HepG2 (cell line): ENCODE data around the gene PLEKHG4B. TPM values are rescaled to one million over a fixed set of nuclear protein-coding genes. Genes with fewer than 3 reads are reported as not detected.

ENCODE experiments used
- ATAC-seq: fragments of 200-7000 bp; cut with Tn5 transposase; 3 replicates; pipeline ENCODE4 v1.9.1; 2020; ENCODE audit warnings: mild to moderate bottlenecking, moderate library complexity
- BruUV-seq: library from RNA; stranded (reverse); fragments of 400-500 nt; replicated peaks from 2 replicates; lab custom pipeline; 2021; lab: Mats Ljungman, UMichigan
- CTCF ChIA-PET: fragments of 300-600 bp; formaldehyde crosslinking; extraction: SDS; loops from one replicate; lab custom pipeline; 2021; ENCODE audit warnings: low total read pairs, inconsistent platforms, low intra/inter-chr PET ratio; lab: Yijun Ruan, JAX
- POLR2A ChIA-PET: fragments of 350-600 bp; sonication (Branson Sonifier 250); formaldehyde crosslinking; loops from one replicate; lab custom pipeline; 2020; ENCODE audit warnings: antibody characterized with exemption, inconsistent platforms; lab: Yijun Ruan, JAX
- DNase-seq: peaks from one replicate; pipeline ENCODE4 v3.0.0-alpha.2; 2015; ENCODE audit warnings: low spot score
- FAIRE-seq: peaks from 3 replicates; lab custom pipeline; 2011; peaks lifted over from hg19 to GRCh38; lab: Jason Lieb, UNC
- H2AFZ ChIP-seq: one replicate; pipeline ENCODE4 v1.6.1; 2011; ENCODE audit warnings: low read length, inconsistent platforms
- H3K27ac ChIP-seq: fragments of 300-600 bp; 3 replicates; pipeline ENCODE4 v1.8.0; 2011; ENCODE audit warnings: mixed run types, mild to moderate bottlenecking, mixed read lengths, low read length, inconsistent platforms; ENCODE audit not compliant: insufficient read depth; ENCODE audit errors: extremely low read length
- H3K27me3 ChIP-seq, 2 experiments: fragments of 200-600 bp in 1 of 2; 2 replicates in 1 of 2; 3 replicates in 1 of 2; pipeline versions ENCODE4 v1.6.0 to v1.8.0; 2011; ENCODE audit warnings: low read length in 2 of 2, mild to moderate bottlenecking in 2 of 2, moderate library complexity in 2 of 2, inconsistent platforms in 1 of 2; ENCODE audit not compliant: insufficient read depth in 2 of 2, control insufficient read depth in 1 of 2
- H3K36me3 ChIP-seq, 2 experiments: fragments of 200-600 bp in 1 of 2; replicated peaks in 1 of 2; 2 replicates in 1 of 2; 3 replicates in 1 of 2; pipeline versions ENCODE4 v1.5.1 to v1.8.0; 2011; ENCODE audit warnings: low read length in 2 of 2, inconsistent platforms in 1 of 2; ENCODE audit not compliant: insufficient read depth in 2 of 2, control insufficient read depth in 1 of 2
- H3K4me1 ChIP-seq: 2 replicates; pipeline ENCODE4 v1.5.1; 2012; ENCODE audit warnings: low read length, inconsistent platforms; ENCODE audit not compliant: insufficient read depth
- H3K4me2 ChIP-seq: 2 replicates; pipeline ENCODE4 v1.6.0; 2011; ENCODE audit warnings: low read depth, low read length, inconsistent platforms
- H3K4me3 ChIP-seq, 3 experiments: fragments of 200-600 bp in 1 of 3; sonication (generic), shearing (Covaris generic) in 1 of 3; replicated peaks in 1 of 3; 2 replicates each; pipeline ENCODE4 v1.5.1; 2011 to 2016; ENCODE audit warnings: low read length in 3 of 3, inconsistent platforms in 2 of 3, low read depth in 2 of 3, mild to moderate bottlenecking in 2 of 3, control low read depth in 1 of 3, mixed read lengths in 1 of 3; ENCODE audit not compliant: insufficient read depth in 1 of 3
- H3K79me2 ChIP-seq: one replicate; pipeline ENCODE4 v1.6.1; 2011; ENCODE audit warnings: low read length, inconsistent platforms; ENCODE audit not compliant: insufficient read depth
- H3K9ac ChIP-seq: 2 replicates; pipeline ENCODE4 v1.6.0; 2011; ENCODE audit warnings: mild to moderate bottlenecking, low read depth, low read length, inconsistent platforms; ENCODE audit not compliant: insufficient read depth
- H3K9me3 ChIP-seq: 2 replicates; pipeline ENCODE4 v1.5.1; 2012; ENCODE audit warnings: mild to moderate bottlenecking, low read length
- H4K20me1 ChIP-seq: 2 replicates; pipeline ENCODE4 v1.6.0; 2011; ENCODE audit warnings: inconsistent platforms, mild to moderate bottlenecking, low read length, moderate library complexity; ENCODE audit not compliant: insufficient read depth
- GABPB1 ChIP-seq: IDR thresholded peaks from 2 replicates; pipeline ENCODE4 v1.6.1; 2016; ENCODE audit warnings: mild to moderate bottlenecking, missing genetic modification reagents, moderate library complexity, missing compliant biosample characterization
- HDAC6 ChIP-seq: fragments of 200-600 bp; sonication (generic); IDR thresholded peaks from 2 replicates; pipeline ENCODE4 v1.7.0; 2017; ENCODE audit warnings: mild to moderate bottlenecking, antibody characterized with exemption, low read length, low read depth
- KLF13 ChIP-seq: sonication (generic); formaldehyde crosslinking; IDR thresholded peaks from 2 replicates; pipeline ENCODE4 v1.4.0; 2020; ENCODE audit warnings: mild to moderate bottlenecking, missing genetic modification reagents
- SP4 ChIP-seq: sonication (generic); formaldehyde crosslinking; IDR thresholded peaks from 2 replicates; pipeline ENCODE4 v1.8.1; 2023; ENCODE audit warnings: mild to moderate bottlenecking, missing genetic modification reagents
- ZBTB7B ChIP-seq: sonication (generic); formaldehyde crosslinking; IDR thresholded peaks from 2 replicates; pipeline ENCODE4 v1.4.0; 2020; ENCODE audit warnings: missing genetic modification reagents
- ZFP1 ChIP-seq: IDR thresholded peaks from 2 replicates; pipeline ENCODE4 v1.6.1; 2016
- ZNF354B ChIP-seq: sonication (generic); formaldehyde crosslinking; IDR thresholded peaks from 2 replicates; pipeline ENCODE4 v1.8.0; 2022; ENCODE audit warnings: mild to moderate bottlenecking, missing genetic modification reagents
- ZNF598 ChIP-seq: sonication (generic); formaldehyde crosslinking; IDR thresholded peaks from 2 replicates; pipeline ENCODE4 v1.5.1; 2020; ENCODE audit warnings: mild to moderate bottlenecking, missing genetic modification reagents, borderline replicate concordance
- WGBS: methylation state at CpG from one replicate; pipeline ENCODE4 v1.1.6; 2017; ENCODE audit warnings: low lambda C conversion rate; 5-methylcytosine and 5-hydroxymethylcytosine counted together
- in situ Hi-C: cut with HindIII; loops from 2 replicates; pipeline ENCODE4 v1.10.0; 2017; ENCODE audit warnings: low pct_unique_long_range_greater_than_20kb; ENCODE audit not compliant: extremely low pct_ligation_motif_present
- intact Hi-C: fragments of 100-400 bp; cut with micrococcal nuclease; formaldehyde crosslinking; loops from one replicate; pipeline ENCODE4 v1.10.0; 2022; ENCODE audit not compliant: unreplicated experiment
- polyA plus RNA-seq, 8 experiments: library from polyadenylated mRNA; depleted of rRNA in 3 of 8; stranded (reverse) in 7 of 8; unstranded in 1 of 8; fragments of >200 nt; fragmentation: Illumina TruSeq in 4 of 8; extraction: Trizol in 4 of 8; gene quantifications; 2 replicates each; pipeline versions ENCODE4 v1.2.1 to v1.2.3, GENCODE V29; 2011 to 2016; ENCODE audit warnings: low read depth in 4 of 8, missing spikeins in 1 of 8, mixed read lengths in 1 of 8; ENCODE audit not compliant: insufficient read depth in 1 of 8
- total RNA-seq, 5 experiments: library from RNA; depleted of rRNA; stranded (reverse); fragments of >200 nt; fragmentation: Illumina TruSeq; extraction: Trizol; gene quantifications; 2 replicates each; pipeline ENCODE4 v1.2.3, GENCODE V29; 2016; ENCODE audit warnings: low read depth in 1 of 5
- TF ChIP-seq, protein P1 (sequence below): sonication (generic); formaldehyde crosslinking; IDR thresholded peaks from 2 replicates; pipeline ENCODE4 v1.4.0; 2020; ENCODE audit warnings: missing genetic modification reagents
- TF ChIP-seq, protein P2 (sequence below): sonication (generic); formaldehyde crosslinking; IDR thresholded peaks from 2 replicates; pipeline ENCODE4 v1.4.0; 2020; ENCODE audit warnings: missing genetic modification reagents
- TF ChIP-seq, protein P3 (sequence below): sonication (generic); formaldehyde crosslinking; IDR thresholded peaks from 2 replicates; pipeline ENCODE4 v1.4.0; 2020; ENCODE audit warnings: missing genetic modification reagents

Gene PLEKHG4B
- total and polyA plus RNA-seq, 2 of the 13 experiments (the other 11 are each of a cell fraction or from before 2014, with no cell fraction given): 0.09 TPM; not detected in 1

DNA sequence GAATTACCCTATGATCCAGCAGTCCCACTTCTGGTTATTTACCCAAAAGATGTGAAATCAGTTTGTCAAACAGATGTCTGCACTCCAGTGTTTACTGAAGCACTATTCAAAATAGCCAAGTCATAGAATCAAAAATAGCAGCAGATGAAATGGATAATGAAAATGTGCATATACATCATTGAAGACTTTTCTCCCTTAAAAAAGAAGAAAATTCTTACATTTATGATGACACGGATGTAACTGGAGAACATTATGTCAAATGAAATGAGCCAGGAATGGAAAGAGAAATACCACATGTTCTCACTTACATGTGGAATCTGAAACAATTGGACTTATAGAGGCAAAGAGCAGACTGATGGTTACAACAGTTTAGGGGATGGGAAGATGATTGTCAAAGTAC is 21.5 kb upstream of the PLEKHG4B start:
- no peaks in the 10 kb centered on the region for H4K20me1 ChIP-seq
- peaks cover 6% of the 10 kb centered on the region; the same call in 1 of the 2 replicates for H3K9me3 ChIP-seq
- no peaks in the 10 kb centered on the region for H3K36me3 ChIP-seq
- POLR2A ChIA-PET: no interaction called here
- 3% methylated on average over 1 of the region's 1 CpG for WGBS
- no peak for FAIRE-seq
- in situ Hi-C loops: no loop called here
- no peaks in the 10 kb centered on the region for H3K4me1 ChIP-seq
- DNase-seq: no peak
- no peak overlapping the region for H3K9ac ChIP-seq
- H3K27ac ChIP-seq: no peak overlapping the region
- no peak overlapping the region for H3K4me2 ChIP-seq
- H3K4me3 ChIP-seq: no peak overlapping the region
- peaks cover 2 to 40% of the 10 kb centered on the region in 2 experiments; a peak in 4 of 5 replicates for H3K27me3 ChIP-seq
- no peak overlapping the region for H2AFZ ChIP-seq
- no TSS peak for BruUV-seq
- TF ChIP-seq ZNF598 (no peak), ZFP1 (CRISPR knock-in tag) (no peak), ZNF354B (CRISPR knock-in tag) (no peak), KLF13 (no peak), ZBTB7B (CRISPR knock-in tag) (no peak), HDAC6 (no peak), SP4 (CRISPR knock-in tag) (no peak), GABPB1 (CRISPR knock-in tag) (no peak)
- TF ChIP-seq, protein P1, sequence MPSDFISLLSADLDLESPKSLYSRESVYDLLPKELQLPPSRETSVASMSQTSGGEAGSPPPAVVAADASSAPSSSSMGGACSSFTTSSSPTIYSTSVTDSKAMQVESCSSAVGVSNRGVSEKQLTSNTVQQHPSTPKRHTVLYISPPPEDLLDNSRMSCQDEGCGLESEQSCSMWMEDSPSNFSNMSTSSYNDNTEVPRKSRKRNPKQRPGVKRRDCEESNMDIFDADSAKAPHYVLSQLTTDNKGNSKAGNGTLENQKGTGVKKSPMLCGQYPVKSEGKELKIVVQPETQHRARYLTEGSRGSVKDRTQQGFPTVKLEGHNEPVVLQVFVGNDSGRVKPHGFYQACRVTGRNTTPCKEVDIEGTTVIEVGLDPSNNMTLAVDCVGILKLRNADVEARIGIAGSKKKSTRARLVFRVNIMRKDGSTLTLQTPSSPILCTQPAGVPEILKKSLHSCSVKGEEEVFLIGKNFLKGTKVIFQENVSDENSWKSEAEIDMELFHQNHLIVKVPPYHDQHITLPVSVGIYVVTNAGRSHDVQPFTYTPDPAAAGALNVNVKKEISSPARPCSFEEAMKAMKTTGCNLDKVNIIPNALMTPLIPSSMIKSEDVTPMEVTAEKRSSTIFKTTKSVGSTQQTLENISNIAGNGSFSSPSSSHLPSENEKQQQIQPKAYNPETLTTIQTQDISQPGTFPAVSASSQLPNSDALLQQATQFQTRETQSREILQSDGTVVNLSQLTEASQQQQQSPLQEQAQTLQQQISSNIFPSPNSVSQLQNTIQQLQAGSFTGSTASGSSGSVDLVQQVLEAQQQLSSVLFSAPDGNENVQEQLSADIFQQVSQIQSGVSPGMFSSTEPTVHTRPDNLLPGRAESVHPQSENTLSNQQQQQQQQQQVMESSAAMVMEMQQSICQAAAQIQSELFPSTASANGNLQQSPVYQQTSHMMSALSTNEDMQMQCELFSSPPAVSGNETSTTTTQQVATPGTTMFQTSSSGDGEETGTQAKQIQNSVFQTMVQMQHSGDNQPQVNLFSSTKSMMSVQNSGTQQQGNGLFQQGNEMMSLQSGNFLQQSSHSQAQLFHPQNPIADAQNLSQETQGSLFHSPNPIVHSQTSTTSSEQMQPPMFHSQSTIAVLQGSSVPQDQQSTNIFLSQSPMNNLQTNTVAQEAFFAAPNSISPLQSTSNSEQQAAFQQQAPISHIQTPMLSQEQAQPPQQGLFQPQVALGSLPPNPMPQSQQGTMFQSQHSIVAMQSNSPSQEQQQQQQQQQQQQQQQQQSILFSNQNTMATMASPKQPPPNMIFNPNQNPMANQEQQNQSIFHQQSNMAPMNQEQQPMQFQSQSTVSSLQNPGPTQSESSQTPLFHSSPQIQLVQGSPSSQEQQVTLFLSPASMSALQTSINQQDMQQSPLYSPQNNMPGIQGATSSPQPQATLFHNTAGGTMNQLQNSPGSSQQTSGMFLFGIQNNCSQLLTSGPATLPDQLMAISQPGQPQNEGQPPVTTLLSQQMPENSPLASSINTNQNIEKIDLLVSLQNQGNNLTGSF (CRISPR knock-in tag): no peak
- TF ChIP-seq, protein P2, sequence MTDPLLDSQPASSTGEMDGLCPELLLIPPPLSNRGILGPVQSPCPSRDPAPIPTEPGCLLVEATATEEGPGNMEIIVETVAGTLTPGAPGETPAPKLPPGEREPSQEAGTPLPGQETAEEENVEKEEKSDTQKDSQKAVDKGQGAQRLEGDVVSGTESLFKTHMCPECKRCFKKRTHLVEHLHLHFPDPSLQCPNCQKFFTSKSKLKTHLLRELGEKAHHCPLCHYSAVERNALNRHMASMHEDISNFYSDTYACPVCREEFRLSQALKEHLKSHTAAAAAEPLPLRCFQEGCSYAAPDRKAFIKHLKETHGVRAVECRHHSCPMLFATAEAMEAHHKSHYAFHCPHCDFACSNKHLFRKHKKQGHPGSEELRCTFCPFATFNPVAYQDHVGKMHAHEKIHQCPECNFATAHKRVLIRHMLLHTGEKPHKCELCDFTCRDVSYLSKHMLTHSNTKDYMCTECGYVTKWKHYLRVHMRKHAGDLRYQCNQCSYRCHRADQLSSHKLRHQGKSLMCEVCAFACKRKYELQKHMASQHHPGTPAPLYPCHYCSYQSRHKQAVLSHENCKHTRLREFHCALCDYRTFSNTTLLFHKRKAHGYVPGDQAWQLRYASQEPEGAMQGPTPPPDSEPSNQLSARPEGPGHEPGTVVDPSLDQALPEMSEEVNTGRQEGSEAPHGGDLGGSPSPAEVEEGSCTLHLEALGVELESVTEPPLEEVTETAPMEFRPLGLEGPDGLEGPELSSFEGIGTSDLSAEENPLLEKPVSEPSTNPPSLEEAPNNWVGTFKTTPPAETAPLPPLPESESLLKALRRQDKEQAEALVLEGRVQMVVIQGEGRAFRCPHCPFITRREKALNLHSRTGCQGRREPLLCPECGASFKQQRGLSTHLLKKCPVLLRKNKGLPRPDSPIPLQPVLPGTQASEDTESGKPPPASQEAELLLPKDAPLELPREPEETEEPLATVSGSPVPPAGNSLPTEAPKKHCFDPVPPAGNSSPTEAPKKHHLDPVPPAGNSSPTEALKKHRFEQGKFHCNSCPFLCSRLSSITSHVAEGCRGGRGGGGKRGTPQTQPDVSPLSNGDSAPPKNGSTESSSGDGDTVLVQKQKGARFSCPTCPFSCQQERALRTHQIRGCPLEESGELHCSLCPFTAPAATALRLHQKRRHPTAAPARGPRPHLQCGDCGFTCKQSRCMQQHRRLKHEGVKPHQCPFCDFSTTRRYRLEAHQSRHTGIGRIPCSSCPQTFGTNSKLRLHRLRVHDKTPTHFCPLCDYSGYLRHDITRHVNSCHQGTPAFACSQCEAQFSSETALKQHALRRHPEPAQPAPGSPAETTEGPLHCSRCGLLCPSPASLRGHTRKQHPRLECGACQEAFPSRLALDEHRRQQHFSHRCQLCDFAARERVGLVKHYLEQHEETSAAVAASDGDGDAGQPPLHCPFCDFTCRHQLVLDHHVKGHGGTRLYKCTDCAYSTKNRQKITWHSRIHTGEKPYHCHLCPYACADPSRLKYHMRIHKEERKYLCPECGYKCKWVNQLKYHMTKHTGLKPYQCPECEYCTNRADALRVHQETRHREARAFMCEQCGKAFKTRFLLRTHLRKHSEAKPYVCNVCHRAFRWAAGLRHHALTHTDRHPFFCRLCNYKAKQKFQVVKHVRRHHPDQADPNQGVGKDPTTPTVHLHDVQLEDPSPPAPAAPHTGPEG (CRISPR knock-in tag): no peak
- TF ChIP-seq, protein P3, sequence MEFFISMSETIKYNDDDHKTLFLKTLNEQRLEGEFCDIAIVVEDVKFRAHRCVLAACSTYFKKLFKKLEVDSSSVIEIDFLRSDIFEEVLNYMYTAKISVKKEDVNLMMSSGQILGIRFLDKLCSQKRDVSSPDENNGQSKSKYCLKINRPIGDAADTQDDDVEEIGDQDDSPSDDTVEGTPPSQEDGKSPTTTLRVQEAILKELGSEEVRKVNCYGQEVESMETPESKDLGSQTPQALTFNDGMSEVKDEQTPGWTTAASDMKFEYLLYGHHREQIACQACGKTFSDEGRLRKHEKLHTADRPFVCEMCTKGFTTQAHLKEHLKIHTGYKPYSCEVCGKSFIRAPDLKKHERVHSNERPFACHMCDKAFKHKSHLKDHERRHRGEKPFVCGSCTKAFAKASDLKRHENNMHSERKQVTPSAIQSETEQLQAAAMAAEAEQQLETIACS (CRISPR knock-in tag): no peak
- ATAC-seq: no peak
- intact Hi-C loops: no loop called here
- no peaks in the 10 kb centered on the region for H3K79me2 ChIP-seq
- CTCF ChIA-PET: no interaction called here
